K562 (cell line): ENCODE measurements around the gene APIP.

ENCODE experiments used
- CTCF ChIP-seq, 3 experiments: IDR thresholded peaks in 2 of 3; conservative IDR thresholded peaks in 1 of 3; 2 replicates each; pipeline ENCODE4 v1.5.1; 2011 to 2012; ENCODE audit warnings: low read length in 3 of 3, mild to moderate bottlenecking in 3 of 3, control low read depth in 2 of 3, improper control_type of control experiment in 1 of 3, inconsistent platforms in 1 of 3, low read depth in 1 of 3, mixed read lengths in 1 of 3, moderate library complexity in 1 of 3; ENCODE audit not compliant: insufficient read depth in 2 of 3
- HDGF ChIP-seq: fragments of 450-650 bp; IDR thresholded peaks from 2 replicates; pipeline ENCODE4 v1.6.1; 2016
- POLR2A ChIP-seq: fragments of 450-650 bp; conservative IDR thresholded peaks from 2 replicates; pipeline ENCODE4 v1.6.1; 2016
- POLR2AphosphoS5 ChIP-seq: IDR thresholded peaks from 2 replicates; pipeline ENCODE4 v1.6.1; 2011; ENCODE audit warnings: mild to moderate bottlenecking, low read depth, low read length, moderate library complexity; ENCODE audit not compliant: control insufficient read depth, insufficient read depth
- POLR3A ChIP-seq: IDR thresholded peaks from 2 replicates; pipeline ENCODE4 v1.6.1; 2011; ENCODE audit warnings: borderline replicate concordance, mild to moderate bottlenecking, moderate library complexity; ENCODE audit not compliant: insufficient read length, insufficient read depth; ENCODE audit errors: extremely low read depth
- RBM22 ChIP-seq: fragments of 200-400 bp; formaldehyde crosslinking; IDR thresholded peaks from 2 replicates; pipeline ENCODE4 v1.6.1; 2018; ENCODE audit warnings: low read length, low read depth; ENCODE audit not compliant: poor library complexity, severe bottlenecking
- SMAD3 ChIP-seq: fragments of 450-650 bp; formaldehyde crosslinking; conservative IDR thresholded peaks from 2 replicates; pipeline ENCODE4 v1.4.0; 2020; ENCODE audit warnings: mild to moderate bottlenecking
- ZNF274 ChIP-seq: IDR thresholded peaks from 2 replicates; pipeline ENCODE4 v1.6.1; 2011; ENCODE audit warnings: low read depth, mild to moderate bottlenecking, low read length, moderate library complexity, borderline replicate concordance
- ZNF384 ChIP-seq: IDR thresholded peaks from 2 replicates; pipeline ENCODE4 v1.6.1; 2012; ENCODE audit warnings: low read depth, low read length, improper control_type of control experiment
- TF ChIP-seq, protein P1 (sequence below): sonication (generic); formaldehyde crosslinking; IDR thresholded peaks from 2 replicates; pipeline ENCODE4 v1.8.0; 2022; ENCODE audit warnings: mild to moderate bottlenecking, missing genetic modification reagents

DNA sequence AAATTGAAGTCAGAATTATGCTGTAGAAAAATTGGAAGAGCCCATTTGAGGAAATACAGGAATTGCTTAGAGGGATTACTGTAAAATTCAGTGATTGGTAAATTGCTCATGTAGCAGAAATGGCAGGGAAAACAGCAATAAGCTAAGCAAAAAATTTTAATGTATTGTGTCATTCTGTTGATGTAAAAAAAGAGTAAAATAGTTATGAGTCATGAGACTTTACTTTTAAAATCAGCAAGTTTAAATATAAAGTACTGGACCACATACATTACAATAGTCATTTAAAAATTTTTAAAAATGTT is 10.6 kb upstream of the APIP start:
- TF ChIP-seq HDGF (no peak), ZNF274 (no peak), POLR3A (no peak), SMAD3 (CRISPR knock-in tag) (no peak), POLR2AphosphoS5 (no peak), ZNF384 (no peak), CTCF (IDR thresholded peaks at IDR 0.05 in 2 of 3, conservative IDR thresholded peaks at IDR 0.05 in 1 of 3; ENCODE audit: insufficient read depth in 2 of 3, low read depth in 1 of 3, low read length in 3 of 3) (no peak), RBM22 (no peak), POLR2A (no peak)
- TF ChIP-seq, protein P1, sequence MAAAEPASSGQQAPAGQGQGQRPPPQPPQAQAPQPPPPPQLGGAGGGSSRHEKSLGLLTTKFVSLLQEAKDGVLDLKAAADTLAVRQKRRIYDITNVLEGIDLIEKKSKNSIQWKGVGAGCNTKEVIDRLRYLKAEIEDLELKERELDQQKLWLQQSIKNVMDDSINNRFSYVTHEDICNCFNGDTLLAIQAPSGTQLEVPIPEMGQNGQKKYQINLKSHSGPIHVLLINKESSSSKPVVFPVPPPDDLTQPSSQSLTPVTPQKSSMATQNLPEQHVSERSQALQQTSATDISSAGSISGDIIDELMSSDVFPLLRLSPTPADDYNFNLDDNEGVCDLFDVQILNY (CRISPR knock-in tag), result no peak
